T-helper 2 cell treated with Interferon-gamma antibody and Interleukin-4, amounts not matched to agents 5 μg/mL and 100 μg/mL, for 36 hours (primary cell): ENCODE measurements around the gene C1orf159.
A peak's percentile ranks its signal among the peaks of the same experiment; 100 is the strongest.

Experiments
- DNase-seq: peaks from one replicate; pipeline ENCODE4 v3.0.0; 2021; ENCODE audit warnings: low spot score
- H3K27ac Mint-ChIP-seq: one replicate; pipeline ENCODE4 v1.8.0; 2021; ENCODE audit warnings: mild to moderate bottlenecking, mixed read lengths
- H3K27me3 Mint-ChIP-seq: one replicate; pipeline ENCODE4 v1.8.0; 2021; ENCODE audit warnings: low read depth, mixed read lengths
- H3K36me3 Mint-ChIP-seq: one replicate; pipeline ENCODE4 v1.8.0; 2021; ENCODE audit warnings: low read depth, mixed read lengths
- H3K4me1 Mint-ChIP-seq: one replicate; pipeline ENCODE4 v1.8.0; 2021; ENCODE audit warnings: low read depth, mixed read lengths
- H3K4me3 Mint-ChIP-seq: one replicate; pipeline ENCODE4 v1.8.0; 2022; ENCODE audit warnings: mild to moderate bottlenecking, moderate library complexity, mixed read lengths
- H3K9me3 Mint-ChIP-seq: one replicate; pipeline ENCODE4 v1.8.0; 2021; ENCODE audit warnings: mixed read lengths

The C1orf159 gene

DNA sequence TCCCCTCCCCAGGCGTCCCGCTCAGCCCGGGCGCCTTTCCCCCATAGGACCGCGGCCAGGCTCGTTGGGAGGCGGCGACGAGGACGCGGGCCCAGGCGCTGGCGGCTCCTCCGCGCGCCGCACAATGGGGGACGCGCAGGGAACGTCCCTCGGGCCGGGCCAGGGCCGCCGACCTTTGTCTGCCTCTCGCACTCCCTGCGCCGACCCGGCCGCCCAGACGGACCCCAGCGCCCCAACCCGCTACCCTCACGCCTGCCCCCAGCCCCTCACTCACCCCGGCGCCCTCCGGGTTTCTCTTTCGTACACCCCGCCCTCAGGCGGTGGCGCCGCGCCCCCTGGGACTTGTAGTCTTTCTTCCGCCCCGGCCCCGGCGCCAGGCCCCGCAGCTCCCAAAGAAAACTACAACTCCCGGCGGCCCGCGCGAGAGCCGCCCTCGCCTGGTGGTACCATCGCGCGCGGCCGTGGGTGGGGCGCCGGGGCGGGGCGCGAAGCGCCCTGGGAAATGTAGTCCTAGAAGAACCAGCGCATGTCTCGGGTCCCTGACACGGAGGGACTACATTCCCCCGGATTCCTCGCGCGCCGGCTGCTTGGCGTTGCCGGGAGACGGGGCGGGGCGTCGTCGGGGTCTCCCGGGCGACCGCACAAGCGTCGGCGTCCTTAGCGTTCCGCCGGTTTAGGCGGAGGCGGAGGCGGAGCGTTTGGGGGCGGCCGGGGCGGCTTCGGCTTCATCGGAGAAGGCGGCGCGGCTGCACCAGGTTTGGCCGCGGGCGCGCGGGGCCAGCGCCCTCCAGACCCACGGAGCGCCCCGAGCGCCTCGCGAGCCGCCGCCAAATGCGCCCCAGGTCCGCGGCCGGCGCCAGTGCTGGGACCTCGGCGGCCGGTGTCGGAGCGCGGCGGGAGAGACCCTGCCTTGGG is at the start of gene C1orf159:
TSS of gene C1orf159 (minus strand) at position 304 of the 915 bp plus-strand sequence. CDS start 24,546 bp downstream, outside the sequence.
- H3K27ac Mint-ChIP-seq = peak within 1 kb of the TSS; percentile 90
- peaks cover 23% of the 10 kb centered on the region for H3K36me3 Mint-ChIP-seq
- H3K27me3 Mint-ChIP-seq = peaks cover 8% of the 10 kb centered on the region
- peak; percentile 98 for DNase-seq
- peaks cover 6% of the 10 kb centered on the region for H3K4me1 Mint-ChIP-seq
- H3K4me3 Mint-ChIP-seq = peak within 1 kb of the TSS; percentile 81
- peaks cover 13% of the 10 kb centered on the region for H3K9me3 Mint-ChIP-seq

DNA sequence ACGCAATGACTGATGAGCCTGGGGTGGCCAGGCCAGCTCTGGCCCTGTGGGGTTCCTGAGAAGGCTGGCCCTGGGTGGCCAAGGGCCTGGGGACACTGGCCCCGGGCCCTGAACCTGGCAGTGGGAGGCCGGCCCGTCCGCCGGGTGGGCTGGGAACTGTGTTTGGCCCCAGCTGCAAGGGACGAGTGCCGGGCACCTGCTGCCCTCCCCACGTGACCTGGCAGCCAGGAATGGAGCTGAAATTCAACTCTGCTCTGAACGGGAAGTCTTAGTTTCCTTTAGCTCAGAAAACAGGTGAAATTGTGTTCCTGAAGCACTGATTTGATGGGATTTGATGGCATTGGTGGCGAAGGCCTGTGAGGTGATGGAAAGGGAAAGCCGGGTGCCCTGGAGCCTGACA is 49.6 kb upstream of the C1orf159 start:
- Mint-ChIP-seq H3K27ac (no peak overlapping the region), H3K36me3 (no peaks in the 10 kb centered on the region), H3K9me3 (no peaks in the 10 kb centered on the region), H3K4me1 (peaks cover 4% of the 10 kb centered on the region), H3K27me3 (peaks cover 4% of the 10 kb centered on the region), H3K4me3 (no peak overlapping the region)
- no peak for DNase-seq

DNA sequence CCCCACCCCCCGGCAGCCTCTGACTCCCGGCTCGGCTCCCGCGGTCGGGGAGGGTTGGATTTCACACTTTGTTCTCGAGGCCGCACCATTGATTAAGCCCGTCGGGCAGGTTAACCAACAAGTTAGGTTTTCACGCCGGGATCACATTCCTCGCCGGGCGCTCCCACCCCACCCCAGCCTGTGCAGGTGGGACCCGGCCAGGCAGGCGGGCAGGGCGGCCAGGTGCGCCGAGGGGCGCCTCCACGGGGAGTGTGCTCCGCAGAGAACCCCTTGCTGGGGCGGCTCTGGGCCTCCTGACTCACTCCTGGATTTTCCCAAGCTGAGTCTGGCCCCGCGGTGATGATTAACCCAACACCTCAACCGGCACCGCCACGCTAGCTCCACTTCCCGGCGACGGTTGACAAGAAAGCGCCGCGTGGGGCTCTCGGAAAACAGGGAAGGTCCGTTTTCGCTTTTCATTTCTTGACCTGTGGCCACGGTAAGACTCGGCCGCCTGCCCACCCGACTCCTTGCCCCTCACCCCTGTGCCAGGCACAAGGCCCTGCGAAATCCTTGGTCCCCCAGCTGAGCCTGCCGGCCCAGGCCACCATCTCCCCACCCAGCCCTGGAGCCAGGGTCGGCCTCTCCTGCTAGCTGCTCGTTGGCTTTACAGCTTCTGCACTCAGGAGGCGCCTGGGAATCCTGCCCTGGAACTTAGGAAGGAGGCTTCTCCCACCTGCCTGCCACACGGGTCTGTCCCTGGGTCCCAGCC is 49.0 kb upstream of the C1orf159 start:
- DNase-seq = no peak
- no peaks in the 10 kb centered on the region for H3K4me1 Mint-ChIP-seq
- H3K4me3 Mint-ChIP-seq = no peak overlapping the region
- H3K9me3 Mint-ChIP-seq = no peaks in the 10 kb centered on the region
- H3K27me3 Mint-ChIP-seq = peaks cover 2% of the 10 kb centered on the region
- no peaks in the 10 kb centered on the region for H3K36me3 Mint-ChIP-seq
- H3K27ac Mint-ChIP-seq = no peak overlapping the region

DNA sequence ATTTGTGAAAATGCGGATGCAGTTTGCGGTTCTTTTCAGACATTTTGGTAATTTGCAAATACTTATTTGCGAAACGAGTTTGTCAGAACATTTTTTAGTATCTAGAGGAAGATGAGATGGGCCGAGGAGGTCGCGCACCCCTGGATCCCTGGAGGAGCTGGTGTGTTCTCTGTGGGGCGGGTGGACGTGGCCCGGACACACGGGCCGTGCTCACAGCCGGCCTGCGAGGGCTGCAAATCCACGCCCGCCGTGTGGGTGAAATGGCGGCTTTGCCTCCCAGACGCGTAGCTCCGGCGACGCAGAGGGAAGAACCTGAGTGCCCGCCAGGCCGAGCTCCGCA is 48.4 kb upstream of the C1orf159 start:
- no peaks in the 10 kb centered on the region for H3K36me3 Mint-ChIP-seq
- no peak overlapping the region for H3K27ac Mint-ChIP-seq
- H3K9me3 Mint-ChIP-seq = no peaks in the 10 kb centered on the region
- peaks cover 2% of the 10 kb centered on the region for H3K27me3 Mint-ChIP-seq
- no peak for DNase-seq
- H3K4me1 Mint-ChIP-seq = no peaks in the 10 kb centered on the region
- no peak overlapping the region for H3K4me3 Mint-ChIP-seq

DNA sequence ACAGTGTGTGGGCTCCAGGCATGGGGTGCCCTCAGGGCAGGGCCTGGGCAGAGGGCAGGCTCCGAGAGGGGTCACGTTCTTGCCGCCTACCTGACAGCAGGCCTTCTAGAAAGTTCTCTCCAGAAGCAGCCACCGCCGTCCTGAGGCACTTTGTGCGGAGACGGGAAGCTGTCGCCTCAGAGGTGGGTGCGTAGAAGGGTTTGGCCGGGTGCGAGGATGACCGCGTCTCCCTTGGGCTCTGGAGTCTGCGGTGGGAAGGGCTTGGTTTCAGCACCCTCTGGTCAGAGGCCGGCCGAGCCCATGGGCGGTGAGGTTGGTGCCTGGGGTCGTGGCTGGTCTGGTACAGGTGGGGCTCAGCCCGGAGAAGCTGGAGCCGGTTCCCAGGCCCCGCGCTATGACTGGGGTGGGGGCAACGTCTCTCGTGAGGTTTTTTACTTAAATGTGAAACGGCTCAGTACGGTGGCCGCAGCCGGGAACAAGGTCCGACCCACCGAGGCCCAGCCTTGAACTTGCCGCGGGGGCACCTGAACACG is 47.7 kb upstream of the C1orf159 start:
- Mint-ChIP-seq H3K36me3 (no peaks in the 10 kb centered on the region), H3K27me3 (peaks cover 2% of the 10 kb centered on the region), H3K4me3 (no peak overlapping the region), H3K27ac (no peak overlapping the region), H3K4me1 (no peaks in the 10 kb centered on the region), H3K9me3 (no peaks in the 10 kb centered on the region)
- no peak for DNase-seq

DNA sequence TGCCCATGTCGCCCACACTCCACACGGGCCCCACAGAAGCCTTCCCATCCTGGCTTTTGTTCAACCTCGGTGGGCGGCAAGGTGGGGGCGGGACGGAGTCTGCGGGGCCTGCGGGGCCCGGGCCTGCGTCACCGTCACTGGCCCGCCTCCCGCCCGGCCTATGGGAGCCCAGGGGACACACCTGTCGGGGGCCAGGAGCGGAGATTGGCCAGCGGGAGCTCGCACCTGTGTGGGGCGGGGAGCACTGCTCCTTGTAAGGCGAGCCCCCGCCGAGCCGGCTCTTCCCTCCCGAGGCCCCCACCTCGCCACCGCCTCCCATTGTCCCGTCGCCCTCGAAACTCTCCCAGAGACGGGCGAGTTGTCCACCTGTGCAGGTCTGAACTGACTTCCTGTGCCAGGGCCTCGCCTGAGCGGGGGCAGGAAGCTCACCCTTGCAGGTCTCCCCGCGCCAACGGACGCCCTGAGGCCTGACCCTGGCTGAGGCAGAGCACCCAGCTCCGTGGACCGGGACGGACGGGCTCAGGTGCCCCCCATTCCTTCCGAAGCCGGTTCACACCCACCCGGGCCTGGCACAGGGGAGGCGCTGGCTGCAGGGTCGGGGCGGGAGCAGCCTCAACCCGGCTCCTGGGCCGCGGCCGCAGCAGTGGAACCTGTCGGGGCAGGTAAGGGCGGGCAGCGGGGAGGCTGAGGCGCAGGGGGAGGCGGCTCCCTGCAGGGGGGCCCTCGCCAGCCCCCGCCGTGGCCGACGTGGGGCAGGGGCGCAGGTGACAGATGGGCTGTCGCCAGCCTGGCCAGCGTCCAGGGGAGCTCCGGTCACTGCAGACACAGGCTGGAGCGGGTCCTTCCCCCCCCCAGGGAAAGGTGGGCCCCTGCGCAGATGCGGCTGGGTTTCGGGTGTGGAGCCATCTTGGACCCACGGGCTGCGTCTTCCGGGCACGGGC is 47.0 kb upstream of the C1orf159 start:
- Mint-ChIP-seq H3K4me1 (no peaks in the 10 kb centered on the region), H3K4me3 (no peak overlapping the region), H3K27ac (no peak overlapping the region), H3K27me3 (peaks cover 2% of the 10 kb centered on the region), H3K9me3 (no peaks in the 10 kb centered on the region), H3K36me3 (no peaks in the 10 kb centered on the region)
- DNase-seq = no peak

DNA sequence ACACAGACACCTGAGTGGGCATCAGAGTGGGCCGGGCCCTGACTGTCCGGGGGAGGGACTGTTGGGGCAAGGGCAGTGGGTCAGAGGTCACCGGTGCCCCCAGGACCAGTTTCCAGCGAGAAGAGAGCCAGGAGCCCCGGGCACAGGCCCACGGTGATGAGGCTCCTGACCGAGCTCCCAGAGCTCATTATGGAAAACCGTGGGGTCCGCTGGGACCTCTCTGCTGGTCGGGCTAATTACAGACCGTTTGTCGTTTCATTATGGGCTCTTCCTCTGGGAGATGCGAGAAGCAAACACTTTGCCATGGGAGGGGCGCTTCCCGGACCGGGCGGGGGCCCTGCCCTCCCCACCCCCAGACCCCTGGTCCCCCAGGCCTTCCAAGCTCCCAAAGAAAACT is 45.8 kb upstream of the C1orf159 start:
- H3K27ac Mint-ChIP-seq = no peak overlapping the region
- H3K36me3 Mint-ChIP-seq = no peaks in the 10 kb centered on the region
- no peaks in the 10 kb centered on the region for H3K4me1 Mint-ChIP-seq
- H3K9me3 Mint-ChIP-seq = no peaks in the 10 kb centered on the region
- DNase-seq = no peak
- peaks cover 2% of the 10 kb centered on the region for H3K27me3 Mint-ChIP-seq
- H3K4me3 Mint-ChIP-seq = no peak overlapping the region

DNA sequence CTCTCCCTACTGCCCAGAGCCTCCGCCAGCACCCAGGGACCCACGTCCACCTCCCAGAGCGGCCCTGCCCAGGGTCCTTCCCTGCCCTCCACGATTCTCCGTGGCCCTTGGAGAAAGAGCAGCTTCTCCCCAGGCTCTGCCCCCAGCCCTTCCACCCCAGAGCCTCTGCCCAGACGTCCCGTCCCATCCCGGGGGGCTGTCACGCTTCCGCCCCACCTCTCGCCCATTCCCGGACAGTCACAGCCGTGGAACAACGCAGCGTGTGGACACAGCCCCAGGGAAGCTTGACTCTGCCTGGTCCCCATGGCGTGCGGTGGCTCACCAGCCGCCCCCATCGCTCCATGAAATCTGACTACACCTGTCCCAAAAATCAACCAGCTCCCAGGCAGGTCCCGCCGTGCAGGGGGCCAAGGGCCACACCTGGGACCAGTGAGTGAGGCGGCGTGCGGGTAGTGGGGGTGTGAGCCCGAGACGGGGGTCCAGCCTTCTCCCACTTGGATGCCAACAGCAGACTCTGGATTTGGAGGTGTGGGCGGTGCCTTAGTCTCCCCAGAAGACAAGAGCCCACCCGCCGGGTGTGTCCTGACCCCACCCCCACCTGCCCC is 45.3 kb upstream of the C1orf159 start:
- Mint-ChIP-seq H3K4me1 (no peaks in the 10 kb centered on the region), H3K36me3 (no peaks in the 10 kb centered on the region), H3K9me3 (no peaks in the 10 kb centered on the region), H3K27me3 (peaks cover 2% of the 10 kb centered on the region), H3K4me3 (no peak overlapping the region), H3K27ac (no peak overlapping the region)
- no peak for DNase-seq

DNA sequence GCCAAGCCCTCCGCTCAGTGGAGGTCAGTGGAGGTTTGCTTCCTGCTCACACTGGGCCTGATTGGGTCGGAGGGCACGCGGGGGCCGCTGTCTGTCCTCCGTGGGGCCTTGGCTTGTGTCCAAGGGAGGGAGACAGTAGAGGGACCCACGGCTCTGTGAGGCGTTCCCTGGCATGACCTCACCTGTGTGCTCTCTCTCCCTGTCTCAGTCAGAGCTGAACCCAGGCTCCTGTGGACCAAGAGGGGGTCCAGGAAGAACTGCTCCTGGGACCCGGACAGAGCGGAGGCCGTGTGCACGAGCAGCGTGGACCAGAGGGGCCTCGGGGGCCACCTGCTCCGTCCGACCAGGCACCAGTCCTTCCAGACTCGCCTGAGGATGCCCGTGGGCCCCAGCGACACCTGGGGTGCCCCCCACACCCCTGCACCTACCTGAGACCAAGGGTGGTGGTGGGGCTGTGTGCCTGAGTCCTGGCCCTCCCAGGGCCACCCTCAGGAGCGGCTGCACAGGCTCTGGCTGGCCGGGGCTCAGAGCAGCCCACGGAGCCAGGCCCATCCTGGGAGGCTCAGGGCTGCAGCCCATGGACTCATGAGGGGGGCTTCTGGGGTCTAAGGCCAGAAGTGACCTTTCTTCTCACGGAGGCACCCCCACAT is 44.5 kb upstream of the C1orf159 start:
- no peaks in the 10 kb centered on the region for H3K4me1 Mint-ChIP-seq
- no peaks in the 10 kb centered on the region for H3K9me3 Mint-ChIP-seq
- H3K36me3 Mint-ChIP-seq = no peaks in the 10 kb centered on the region
- no peak overlapping the region for H3K27ac Mint-ChIP-seq
- H3K27me3 Mint-ChIP-seq = peaks cover 2% of the 10 kb centered on the region
- no peak for DNase-seq
- H3K4me3 Mint-ChIP-seq = no peak overlapping the region

DNA sequence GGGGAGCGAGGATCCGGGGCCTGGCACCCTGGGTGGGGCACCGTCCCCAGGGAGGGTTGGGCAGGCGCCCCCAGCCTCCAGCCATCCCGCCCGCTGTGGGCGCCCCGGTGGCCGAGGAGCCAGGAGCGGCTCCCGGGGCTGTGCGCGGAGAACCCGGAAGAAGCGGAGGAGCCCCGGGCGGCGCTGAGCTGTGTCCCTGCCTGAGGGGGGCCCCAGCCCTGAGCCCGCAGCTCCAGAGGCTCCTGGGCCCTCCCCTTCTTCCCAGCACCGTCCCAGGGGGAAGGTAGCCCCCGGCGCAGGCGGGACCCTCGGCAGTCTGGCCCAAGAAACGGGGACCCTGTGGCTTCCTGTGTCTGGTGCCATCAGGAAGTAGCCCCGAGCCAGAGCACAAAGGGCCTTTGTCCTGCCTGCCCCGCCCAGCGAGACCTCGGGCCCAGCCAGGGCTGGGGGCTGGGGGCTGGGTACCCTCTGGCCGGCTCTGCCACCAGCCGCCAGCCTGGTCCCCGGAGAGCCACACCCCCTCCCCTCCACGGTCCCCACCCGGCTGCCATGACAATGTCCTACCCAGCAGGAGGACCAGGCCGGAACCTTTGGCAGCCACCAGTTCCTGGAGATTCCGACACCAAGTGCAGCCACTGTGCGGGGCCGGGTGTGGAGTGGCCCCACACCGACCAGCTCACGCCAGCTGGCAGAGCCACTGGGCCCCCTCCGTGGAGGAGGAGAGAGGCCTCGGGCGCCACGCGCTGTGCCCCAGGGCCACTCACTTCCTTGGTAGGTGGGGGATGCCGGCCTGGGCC is 42.2 kb upstream of the C1orf159 start:
- Mint-ChIP-seq H3K27ac (peak overlapping the region; percentile 70), H3K9me3 (peaks cover 12% of the 10 kb centered on the region), H3K4me3 (no peak overlapping the region), H3K27me3 (no peaks in the 10 kb centered on the region), H3K36me3 (peaks cover 3% of the 10 kb centered on the region), H3K4me1 (no peaks in the 10 kb centered on the region)
- no peak for DNase-seq

DNA sequence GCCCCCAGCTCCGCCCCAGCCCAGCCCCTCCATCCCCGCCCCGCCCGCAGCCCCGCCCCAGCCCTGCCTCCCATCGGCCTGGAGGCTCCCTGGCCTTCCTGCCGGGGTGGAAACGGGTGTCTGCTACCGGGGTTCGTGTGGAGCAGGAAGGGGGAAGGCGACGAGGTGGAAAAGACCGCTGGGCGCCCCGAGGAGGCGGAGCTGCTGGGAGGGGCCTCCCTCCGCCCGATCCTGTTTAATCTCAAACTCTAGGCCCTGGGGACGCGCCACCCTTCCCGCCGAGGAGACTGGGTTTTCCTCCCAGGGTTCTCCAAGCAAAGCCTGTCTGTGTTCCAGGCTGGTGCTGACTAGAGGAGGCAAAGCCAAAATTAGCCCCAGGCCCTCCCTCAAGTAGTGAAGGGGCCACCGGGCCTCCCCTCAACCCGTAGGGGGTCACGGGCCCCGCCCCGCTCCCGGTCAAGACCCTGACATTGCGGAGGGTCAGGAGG is 41.6 kb upstream of the C1orf159 start:
- Mint-ChIP-seq H3K4me3 (peak overlapping the region; percentile 70), H3K27me3 (no peaks in the 10 kb centered on the region), H3K27ac (peak overlapping the region; percentile 76), H3K4me1 (no peaks in the 10 kb centered on the region), H3K36me3 (peaks cover 3% of the 10 kb centered on the region), H3K9me3 (peaks cover 18% of the 10 kb centered on the region)
- DNase-seq = peak; percentile 61

DNA sequence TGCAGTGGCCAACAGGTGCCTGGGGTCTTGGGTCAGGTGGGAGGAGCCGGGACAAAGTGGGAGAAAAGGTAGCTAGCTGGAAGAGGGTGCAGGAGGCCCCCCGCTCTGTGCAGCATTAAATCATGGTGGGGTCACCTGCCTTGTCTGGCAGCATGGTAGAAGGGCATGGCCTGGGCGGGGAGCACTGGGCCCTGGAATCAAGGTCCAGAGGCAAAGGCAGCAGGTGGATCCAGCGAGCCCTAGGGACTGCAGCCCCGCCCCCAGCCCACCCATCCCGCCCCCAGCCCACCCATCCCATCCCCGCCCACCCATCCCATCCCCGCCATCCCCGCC is 41.1 kb upstream of the C1orf159 start:
- peak overlapping the region; percentile 50 for H3K4me3 Mint-ChIP-seq
- no peak for DNase-seq
- no peaks in the 10 kb centered on the region for H3K4me1 Mint-ChIP-seq
- peak overlapping the region; percentile 45 for H3K27ac Mint-ChIP-seq
- peaks cover 23% of the 10 kb centered on the region for H3K9me3 Mint-ChIP-seq
- H3K36me3 Mint-ChIP-seq = peaks cover 3% of the 10 kb centered on the region
- H3K27me3 Mint-ChIP-seq = no peaks in the 10 kb centered on the region
